Measurements from ENCODE around the gene SFTPA2.
"Not testable (repeated sequence)": the region's sequence is repeated elsewhere in the genome, so short reads cannot be mapped to it uniquely, and the experiment has no call there.

The SFTPA2 gene

GRCh38 chr10:79560160-79560709 is at the start of gene SFTPA2:
TSS of gene SFTPA2 (minus strand) at chr10:79560407. CDS start at chr10:79559483, 924 bp downstream.
- TF ChIP-seq POLR2A (IDR thresholded peaks at IDR 0.05; ENCODE audit: low read depth, low read length): no peak
- no peak for FAIRE-seq
- no peak for DNase-seq (ENCODE audit: insufficient read length, low spot score)

GRCh38 chr10:79608505-79609375 is 48.5 kb upstream of the SFTPA2 start:
- no peak for TF ChIP-seq POLR2A (IDR thresholded peaks at IDR 0.05; ENCODE audit: low read depth, low read length)
- no peak for FAIRE-seq
- no peak for DNase-seq (ENCODE audit: insufficient read length, low spot score)

- no peak for FAIRE-seq
- TF ChIP-seq POLR2A (IDR thresholded peaks at IDR 0.05; ENCODE audit: low read depth, low read length): no peak
Measured at GRCh38 chr10:79605308-79605707, 45.1 kb upstream of the SFTPA2 start.

GRCh38 chr10:79604294-79604693 is 44.1 kb upstream of the SFTPA2 start:
- TF ChIP-seq POLR2A (IDR thresholded peaks at IDR 0.05; ENCODE audit: low read depth, low read length): no peak
- no peak for FAIRE-seq
- DNase-seq (ENCODE audit: insufficient read length, low spot score): no peak

More at GRCh38 chr10:79605308-79605707, 45.1 kb upstream of the SFTPA2 start:
- DNase-seq (ENCODE audit: insufficient read length, low spot score): no peak

GRCh38 chr10:79602953-79603352 is 42.7 kb upstream of the SFTPA2 start:
- TF ChIP-seq POLR2A (IDR thresholded peaks at IDR 0.05; ENCODE audit: low read depth, low read length): no peak
- DNase-seq (ENCODE audit: insufficient read length, low spot score) (no peak), FAIRE-seq (no peak)

- no peak for FAIRE-seq
- no peak for DNase-seq (ENCODE audit: insufficient read length, low spot score)
- TF ChIP-seq POLR2A (IDR thresholded peaks at IDR 0.05; ENCODE audit: low read depth, low read length): no peak
Measured at GRCh38 chr10:79601939-79602338, 41.7 kb upstream of the SFTPA2 start.

GRCh38 chr10:79599644-79600043 is 39.4 kb upstream of the SFTPA2 start:
- not testable (repeated sequence) for FAIRE-seq; DNase-seq (ENCODE audit: insufficient read length, low spot score)

GRCh38 chr10:79595510-79595909 is 35.3 kb upstream of the SFTPA2 start:
- no peak for TF ChIP-seq POLR2A (IDR thresholded peaks at IDR 0.05; ENCODE audit: low read depth, low read length)
- DNase-seq (ENCODE audit: insufficient read length, low spot score) (no peak), FAIRE-seq (no peak)

- not testable (repeated sequence) for DNase-seq (ENCODE audit: insufficient read length, low spot score); FAIRE-seq
Measured at GRCh38 chr10:79594565-79594964, 34.4 kb upstream of the SFTPA2 start.

- no peak for FAIRE-seq
- DNase-seq (ENCODE audit: insufficient read length, low spot score): no peak
- no peak for TF ChIP-seq POLR2A (IDR thresholded peaks at IDR 0.05; ENCODE audit: low read depth, low read length)
Measured at GRCh38 chr10:79593377-79593776, 33.2 kb upstream of the SFTPA2 start.

- FAIRE-seq: no peak
- TF ChIP-seq POLR2A (IDR thresholded peaks at IDR 0.05; ENCODE audit: low read depth, low read length): no peak
- DNase-seq (ENCODE audit: insufficient read length, low spot score): no peak
Measured at GRCh38 chr10:79588800-79589199, 28.6 kb upstream of the SFTPA2 start.

GRCh38 chr10:79586933-79587332 is 26.7 kb upstream of the SFTPA2 start:
- TF ChIP-seq POLR2A (IDR thresholded peaks at IDR 0.05; ENCODE audit: low read depth, low read length): no peak
- DNase-seq (ENCODE audit: insufficient read length, low spot score) (no peak), FAIRE-seq (no peak)

GRCh38 chr10:79585870-79586527 is 25.8 kb upstream of the SFTPA2 start:
- no peak for DNase-seq (ENCODE audit: insufficient read length, low spot score)
- no peak for FAIRE-seq
- TF ChIP-seq POLR2A (IDR thresholded peaks at IDR 0.05; ENCODE audit: low read depth, low read length): no peak

GRCh38 chr10:79583488-79584024 is 23.3 kb upstream of the SFTPA2 start:
- FAIRE-seq (no peak), DNase-seq (ENCODE audit: insufficient read length, low spot score) (no peak)
- no peak for TF ChIP-seq POLR2A (IDR thresholded peaks at IDR 0.05; ENCODE audit: low read depth, low read length)

- not testable (repeated sequence) for FAIRE-seq; DNase-seq (ENCODE audit: insufficient read length, low spot score)
Measured at GRCh38 chr10:79582954-79583353, 22.7 kb upstream of the SFTPA2 start.
